LHCN-M2 (cell line): ENCODE results near the gene CUX1. TPM values are rescaled to one million over a fixed set of nuclear protein-coding genes. Genes with fewer than 3 reads are reported as not detected.
"Not testable (repeated sequence)": the region's sequence is repeated elsewhere in the genome, so short reads cannot be mapped to it uniquely, and the experiment has no call there.

Experiments used
- DNase-seq: peaks from one replicate; pipeline ENCODE4 v3.0.0-alpha.2; 2012; ENCODE audit warnings: low read depth
- total RNA-seq: library from RNA; depleted of rRNA; stranded (reverse); fragments of >200 nt; gene quantifications from 2 replicates; pipeline ENCODE4 v1.2.3, GENCODE V29; 2014

CUX1 gene
- total RNA-seq, 1 experiment from 2014 or later: 33.3 TPM

DNA sequence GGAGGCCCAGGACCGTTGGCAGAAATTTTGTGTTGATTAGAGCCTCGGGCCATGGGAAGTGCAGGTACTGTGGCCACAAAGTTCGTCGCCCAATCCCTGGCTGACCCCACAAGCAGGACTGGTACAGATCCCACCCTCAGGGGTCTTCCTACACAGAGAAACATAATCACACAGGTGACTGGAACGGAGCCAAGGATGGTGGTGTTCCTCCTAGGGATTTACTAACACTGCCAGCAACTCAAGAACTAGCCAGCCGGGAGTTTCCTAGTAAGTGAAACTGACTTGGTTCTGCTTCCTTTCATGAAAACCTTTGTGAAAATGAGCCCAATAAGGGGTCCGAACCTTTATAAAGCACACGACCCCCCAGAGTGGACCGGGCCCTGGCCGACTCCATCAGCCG is 5.7 kb downstream of the CUX1 start:
- no peak for DNase-seq

DNA sequence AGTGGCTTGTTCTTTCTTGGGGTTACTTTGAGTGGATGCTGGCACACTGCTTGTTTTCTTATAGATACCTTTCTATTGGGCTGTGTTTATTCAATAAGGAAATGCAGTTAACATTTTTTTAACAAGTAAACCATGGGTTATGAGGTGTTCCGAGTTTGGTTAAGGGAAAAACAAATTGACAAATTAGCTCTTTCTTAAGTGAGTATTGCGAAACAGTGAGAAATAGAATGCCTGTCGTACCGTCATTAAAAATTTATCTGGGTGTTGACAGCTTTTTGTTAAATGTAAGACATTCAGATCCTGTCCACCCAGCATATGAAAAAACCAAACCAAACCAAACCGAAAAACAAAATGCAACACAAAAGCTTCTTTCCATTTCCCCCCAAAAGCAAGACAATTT is 6.2 kb downstream of the CUX1 start:
- no peak for DNase-seq

- no peak for DNase-seq
Observed at GRCh38 chr7:101824440-101824839, 7.0 kb downstream of the CUX1 start.

DNA sequence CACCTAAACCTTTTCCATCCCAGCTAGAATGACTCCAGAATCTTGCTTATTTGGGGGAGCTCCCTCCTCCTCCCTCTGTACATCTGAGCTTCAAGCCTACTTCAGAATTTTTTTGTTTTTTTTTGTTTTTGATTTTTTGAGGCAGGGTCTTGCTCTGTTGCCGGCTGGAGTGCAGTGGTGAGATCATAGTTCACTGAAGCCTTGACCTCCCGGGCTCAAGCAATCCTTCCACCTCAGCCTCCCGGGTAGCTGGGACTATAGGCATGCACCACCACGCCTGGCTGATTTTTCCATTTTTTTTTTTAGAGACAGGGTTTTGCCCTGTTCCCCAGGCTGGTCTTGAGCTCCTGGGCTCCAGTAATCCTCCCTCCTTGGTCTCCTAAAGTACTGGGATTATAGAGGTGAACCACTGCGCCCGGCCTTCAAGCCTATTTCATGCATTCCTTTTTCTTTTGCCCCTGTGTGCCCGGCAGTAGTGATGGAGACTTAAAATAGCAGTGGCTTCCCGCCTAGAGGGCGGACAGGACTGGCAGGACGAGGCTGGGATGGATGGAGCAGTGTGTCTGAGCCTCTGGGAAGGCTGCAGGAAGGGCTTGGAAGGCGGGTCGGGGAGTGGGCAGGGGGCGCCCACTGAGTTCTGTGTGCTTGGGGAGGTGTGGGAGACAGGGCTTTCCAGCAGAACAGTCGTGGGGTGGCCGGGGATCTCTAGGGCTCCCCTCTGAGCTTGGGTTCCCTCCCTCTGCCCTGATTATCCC is 8.8 kb downstream of the CUX1 start:
- DNase-seq: no peak

GRCh38 chr7:101828301-101829020 is 11.0 kb downstream of the CUX1 start:
- DNase-seq: no peak

- no peak for DNase-seq
Observed at GRCh38 chr7:101829374-101829773, 11.9 kb downstream of the CUX1 start.

DNA sequence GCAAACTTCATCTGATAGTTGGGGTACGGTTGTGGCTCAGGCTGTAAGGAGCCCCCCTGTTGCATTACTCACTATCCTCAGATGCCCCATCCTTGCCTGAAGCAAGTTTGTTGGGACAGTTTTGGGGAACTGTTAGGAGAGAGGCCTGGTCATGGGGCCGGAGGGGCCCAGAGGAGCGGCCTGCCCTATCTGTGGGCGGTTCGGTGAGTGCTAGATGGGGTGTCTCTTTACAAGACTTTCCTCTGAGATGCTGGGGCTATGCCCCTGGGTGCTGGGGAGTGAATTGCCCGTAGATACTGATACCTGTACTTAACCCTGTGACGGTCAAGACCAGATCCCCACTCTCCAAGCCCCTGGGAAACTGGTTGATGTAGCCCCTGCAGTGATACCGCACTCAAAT is 12.4 kb downstream of the CUX1 start:
- DNase-seq: no peak

GRCh38 chr7:101831396-101831795 is 14.0 kb downstream of the CUX1 start:
- not testable (repeated sequence) for DNase-seq

- no peak for DNase-seq
Observed at GRCh38 chr7:101832205-101832631, 14.8 kb downstream of the CUX1 start.

- DNase-seq: no peak
Observed at GRCh38 chr7:101832685-101833375, 15.4 kb downstream of the CUX1 start.

GRCh38 chr7:101833799-101834198 is 16.4 kb downstream of the CUX1 start:
- no peak for DNase-seq

DNA sequence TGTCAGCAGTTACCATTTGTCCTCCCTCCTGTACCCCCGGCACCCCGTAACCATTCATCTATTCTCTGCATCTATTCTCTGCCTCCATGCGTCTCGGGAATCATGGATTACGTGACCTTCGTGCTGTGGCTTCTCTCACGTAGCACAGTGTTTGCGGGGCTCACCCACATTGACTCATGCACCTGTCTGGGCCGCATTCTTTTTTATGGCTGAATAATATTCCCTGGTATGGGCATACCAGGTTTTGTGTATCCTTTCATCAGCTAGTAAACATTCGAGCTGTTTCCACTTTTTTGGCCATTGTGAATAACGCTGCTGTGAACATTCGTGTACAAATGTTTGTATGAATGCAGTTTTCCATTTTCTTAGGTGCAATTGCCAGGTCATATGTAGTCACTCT is 17.7 kb downstream of the CUX1 start:
- no peak for DNase-seq

DNA sequence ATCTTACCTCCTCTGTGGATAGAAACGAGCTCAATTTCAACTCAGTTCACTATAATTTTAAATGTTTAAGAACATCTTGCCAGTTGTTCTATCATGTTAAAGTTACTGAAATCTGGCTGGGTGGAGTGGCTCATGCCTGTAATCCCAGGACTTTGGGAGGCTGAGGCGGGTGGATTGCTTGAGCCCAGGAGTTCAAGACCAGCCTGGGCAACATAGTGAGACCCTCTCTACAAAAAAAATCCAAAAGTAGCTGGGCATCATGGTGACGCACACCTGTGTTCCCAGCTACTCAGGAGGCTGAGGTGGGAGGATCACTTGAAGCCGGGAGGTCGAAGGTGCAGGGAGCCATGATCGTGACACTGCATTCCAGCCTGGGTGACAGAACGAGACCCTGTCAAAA is 20.0 kb downstream of the CUX1 start:
- not testable (repeated sequence) for DNase-seq

- DNase-seq: no peak
Observed at GRCh38 chr7:101838837-101839483, 21.5 kb downstream of the CUX1 start.

GRCh38 chr7:101841328-101841727 is 23.9 kb downstream of the CUX1 start:
- no peak for DNase-seq

- DNase-seq: no peak
Observed at GRCh38 chr7:101843293-101844271, 26.2 kb downstream of the CUX1 start.

DNA sequence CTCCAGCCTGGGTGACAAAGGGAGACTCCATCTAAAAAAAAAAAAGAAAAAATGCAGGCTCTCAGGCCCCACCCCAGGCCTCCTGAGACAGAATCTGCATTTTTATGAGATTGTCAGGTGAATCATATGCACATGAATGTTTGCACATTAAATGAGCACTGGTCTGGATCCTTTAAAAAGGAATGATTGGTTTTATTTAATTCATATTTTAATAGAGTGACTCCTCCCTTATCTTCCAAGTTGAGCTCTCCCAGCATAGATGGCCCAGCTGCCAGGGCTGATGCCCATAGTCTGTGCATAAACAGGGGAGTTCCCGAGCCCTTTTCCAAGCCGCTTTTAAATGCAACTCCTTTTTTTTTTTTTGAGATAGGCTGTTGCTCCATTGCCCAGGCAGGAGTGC is 28.5 kb downstream of the CUX1 start:
- no peak for DNase-seq

GRCh38 chr7:101846800-101847538 is 29.5 kb downstream of the CUX1 start:
- DNase-seq: no peak

GRCh38 chr7:101848208-101848951 is 31.0 kb downstream of the CUX1 start:
- peak; percentile 79 for DNase-seq
